Caco-2 (cell line): Measurements from ENCODE around the gene CTAGE1. TPM values are rescaled to one million over a fixed set of nuclear protein-coding genes. Genes with fewer than 3 reads are reported as not detected.

ENCODE experiments used
- BruUV-seq: library from RNA; stranded (reverse); fragments of 400-500 nt; replicated peaks from 2 replicates; lab custom pipeline; 2021; lab: Mats Ljungman, UMichigan
- CTCF ChIA-PET: fragments of 300-600 bp; sonication (Branson Sonifier 250); formaldehyde crosslinking; loops from one replicate; lab custom pipeline; 2022; ENCODE audit warnings: antibody characterized with exemption; lab: Charles Lee
- POLR2A ChIA-PET: fragments of 300-600 bp; sonication (Branson Sonifier 250); formaldehyde crosslinking; loops from one replicate; lab custom pipeline; 2022; ENCODE audit warnings: antibody characterized with exemption; lab: Charles Lee
- DNase-seq, 2 experiments: peaks; one replicate each; pipeline versions ENCODE4 v3.0.0 to v3.0.0-alpha.2; 2020 to 2022
- H3K27me3 ChIP-seq: replicated peaks from 2 replicates; pipeline ENCODE4 v1.6.0; 2011; ENCODE audit warnings: low read length; ENCODE audit not compliant: control insufficient read depth, insufficient read depth
- H3K36me3 ChIP-seq: 2 replicates; pipeline ENCODE4 v1.5.1; 2011; ENCODE audit warnings: low read length; ENCODE audit not compliant: control insufficient read depth, insufficient read depth
- H3K4me1 ChIP-seq: fragments of 250-450 bp; sonication (Bioruptor Pico); 2 replicates; pipeline ENCODE4 v1.5.1; 2020; ENCODE audit warnings: mild to moderate bottlenecking
- H3K4me3 ChIP-seq: 2 replicates; pipeline ENCODE4 v1.5.1; 2011; ENCODE audit warnings: low read depth, mild to moderate bottlenecking, control low read depth, low read length
- H3K9me3 ChIP-seq: fragments of 250-450 bp; sonication (Bioruptor Pico); 2 replicates; pipeline ENCODE4 v1.5.1; 2020; ENCODE audit warnings: mild to moderate bottlenecking, moderate library complexity
- H3K27ac Mint-ChIP-seq: one replicate; pipeline ENCODE4 v1.8.0; 2022; ENCODE audit warnings: mixed read lengths; ENCODE audit not compliant: unreplicated experiment
- H3K27me3 Mint-ChIP-seq: one replicate; pipeline ENCODE4 v1.8.0; 2022; ENCODE audit warnings: mixed read lengths; ENCODE audit not compliant: insufficient read depth, unreplicated experiment
- H3K36me3 Mint-ChIP-seq: one replicate; pipeline ENCODE4 v1.8.0; 2022; ENCODE audit warnings: mild to moderate bottlenecking, mixed read lengths; ENCODE audit not compliant: insufficient read depth, unreplicated experiment
- H3K4me1 Mint-ChIP-seq: one replicate; pipeline ENCODE4 v1.8.0; 2022; ENCODE audit warnings: low read depth, mixed read lengths; ENCODE audit not compliant: unreplicated experiment
- H3K4me3 Mint-ChIP-seq: one replicate; pipeline ENCODE4 v1.8.0; 2022; ENCODE audit warnings: mild to moderate bottlenecking, moderate library complexity, mixed read lengths; ENCODE audit not compliant: unreplicated experiment
- H3K9me3 Mint-ChIP-seq: one replicate; pipeline ENCODE4 v1.8.0; 2022; ENCODE audit warnings: mixed read lengths; ENCODE audit not compliant: unreplicated experiment
- CTCF ChIP-seq, 2 experiments: fragments of 200-600 bp in 1 of 2; IDR thresholded peaks; 1 replicate in 1 of 2; 2 replicates in 1 of 2; pipeline versions ENCODE4 v1.5.1 to v1.8.0; 2011 to 2022; ENCODE audit warnings: antibody characterized with exemption in 1 of 2, control low read depth in 1 of 2, inconsistent platforms in 1 of 2, low read depth in 1 of 2, low read length in 1 of 2, mild to moderate bottlenecking in 1 of 2, moderate library complexity in 1 of 2; ENCODE audit not compliant: insufficient read depth in 1 of 2, severe bottlenecking in 1 of 2, unreplicated experiment in 1 of 2
- intact Hi-C: fragments of 100-400 bp; cut with micrococcal nuclease; formaldehyde crosslinking; loops from one replicate; pipeline ENCODE4 v1.10.0; 2022; ENCODE audit not compliant: unreplicated experiment
- total RNA-seq: library from RNA; stranded (reverse); gene quantifications from 2 replicates; pipeline ENCODE4 v1.2.3, GENCODE V29; 2022

The CTAGE1 gene
- total RNA-seq, 1 experiment from 2014 or later: not detected

DNA sequence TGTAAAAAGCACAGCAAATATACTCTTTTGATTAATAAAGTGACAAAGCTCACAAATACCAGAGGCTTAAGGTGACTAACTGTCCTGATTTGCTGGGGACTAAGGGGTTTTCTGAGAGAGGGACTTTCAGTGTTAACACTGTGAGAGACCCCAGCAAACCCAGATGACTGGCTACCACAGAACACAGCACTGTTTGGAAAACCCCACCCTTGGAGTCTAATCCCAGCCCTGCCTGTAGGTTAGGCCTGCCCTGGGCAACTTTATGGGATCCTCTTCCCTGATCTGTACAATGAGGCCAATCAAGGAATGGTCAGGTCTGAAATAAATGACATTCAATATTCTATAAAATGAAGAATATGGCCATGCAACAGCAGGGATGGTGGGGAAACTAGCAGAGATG, 30.5 kb upstream of the CTAGE1 start:
- Histone ChIP-seq H3K4me3 (no peak overlapping the region), H3K36me3 (no peaks in the 10 kb centered on the region), H3K9me3 (peaks cover 16% of the 10 kb centered on the region), H3K4me1 (no peaks in the 10 kb centered on the region), H3K27me3 (no peaks in the 10 kb centered on the region)
- no peaks in the 10 kb centered on the region for H3K4me1 Mint-ChIP-seq
- intact Hi-C loops: no loop called here
- H3K36me3 Mint-ChIP-seq: peaks cover 7% of the 10 kb centered on the region
- no TSS peak for BruUV-seq
- ChIA-PET CTCF (no interaction called here), POLR2A (no interaction called here)
- TF ChIP-seq CTCF (IDR thresholded peaks at IDR 0.05; ENCODE audit: insufficient read depth in 1 of 2, low read depth in 1 of 2, low read length in 1 of 2, severe bottlenecking in 1 of 2, unreplicated experiment in 1 of 2): no peak
- peaks cover 12% of the 10 kb centered on the region for H3K9me3 Mint-ChIP-seq
- no peak for DNase-seq
- H3K4me3 Mint-ChIP-seq: no peak overlapping the region
- no peaks in the 10 kb centered on the region for H3K27me3 Mint-ChIP-seq
- no peak overlapping the region for H3K27ac Mint-ChIP-seq

GRCh38 chr18:22447792-22448191, 30.1 kb upstream of the CTAGE1 start:
- H3K27me3 ChIP-seq: no peaks in the 10 kb centered on the region
- peaks cover 16% of the 10 kb centered on the region for H3K9me3 ChIP-seq
- ChIA-PET CTCF (no interaction called here), POLR2A (no interaction called here)
- Mint-ChIP-seq H3K36me3 (peaks cover 5% of the 10 kb centered on the region), H3K27me3 (no peaks in the 10 kb centered on the region), H3K27ac (no peak overlapping the region), H3K4me3 (no peak overlapping the region), H3K9me3 (peaks cover 12% of the 10 kb centered on the region), H3K4me1 (no peaks in the 10 kb centered on the region)
- intact Hi-C loops: no loop called here
- no peak overlapping the region for H3K4me3 ChIP-seq
- no peaks in the 10 kb centered on the region for H3K36me3 ChIP-seq
- H3K4me1 ChIP-seq: no peaks in the 10 kb centered on the region
- no peak for TF ChIP-seq CTCF (IDR thresholded peaks at IDR 0.05; ENCODE audit: insufficient read depth in 1 of 2, low read depth in 1 of 2, low read length in 1 of 2, severe bottlenecking in 1 of 2, unreplicated experiment in 1 of 2)
- no TSS peak for BruUV-seq
- no peak for DNase-seq

DNA sequence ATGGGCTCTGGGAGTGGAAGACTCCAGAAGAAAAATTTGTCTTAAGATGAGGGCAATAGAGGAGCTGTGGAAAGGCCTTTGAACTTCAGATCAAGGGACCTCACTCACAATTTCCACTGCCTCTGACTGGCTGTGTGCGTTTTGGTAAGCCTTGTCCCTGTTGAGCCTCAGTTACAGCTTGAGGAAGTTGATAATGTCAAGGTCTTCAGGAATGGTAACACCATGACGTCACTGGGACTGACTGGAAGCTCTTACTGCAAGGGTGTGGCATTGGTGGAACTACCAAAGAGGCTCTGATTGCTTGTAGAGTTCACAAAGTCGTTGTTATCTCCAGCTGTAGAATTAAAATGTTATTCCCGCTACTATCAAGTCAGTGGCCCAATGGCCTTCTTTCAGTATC, 29.2 kb upstream of the CTAGE1 start:
- ChIA-PET POLR2A (interaction anchor here (0.7 kb wide), 1 partner anchor 140 kb away, joined by 4 read pairs; no protein-coding TSS in a partner anchor), CTCF (no interaction called here)
- intact Hi-C loops: no loop called here
- no TSS peak for BruUV-seq
- H3K4me1 ChIP-seq: no peaks in the 10 kb centered on the region
- Mint-ChIP-seq H3K4me1 (no peaks in the 10 kb centered on the region), H3K9me3 (peaks cover 19% of the 10 kb centered on the region), H3K27me3 (no peaks in the 10 kb centered on the region), H3K36me3 (no peaks in the 10 kb centered on the region), H3K27ac (no peak overlapping the region), H3K4me3 (no peak overlapping the region)
- DNase-seq: no peak
- H3K4me3 ChIP-seq: no peak overlapping the region
- no peaks in the 10 kb centered on the region for H3K36me3 ChIP-seq
- H3K27me3 ChIP-seq: no peaks in the 10 kb centered on the region
- H3K9me3 ChIP-seq: peaks cover 19% of the 10 kb centered on the region
- no peak for TF ChIP-seq CTCF (IDR thresholded peaks at IDR 0.05; ENCODE audit: insufficient read depth in 1 of 2, low read depth in 1 of 2, low read length in 1 of 2, severe bottlenecking in 1 of 2, unreplicated experiment in 1 of 2)
